WTC11 (cell line): ENCODE measurements around the gene ASL. TPM values are rescaled to one million over a fixed set of nuclear protein-coding genes. Genes with fewer than 3 reads are reported as not detected.
A peak's percentile ranks its signal among the peaks of the same experiment; 100 is the strongest.
"Not testable (repeated sequence)": the region's sequence is repeated elsewhere in the genome, so short reads cannot be mapped to it uniquely, and the experiment has no call there.

Source experiments
- ATAC-seq: fragments of 200-7000 bp; cut with Tn5 transposase; 2 replicates; pipeline ENCODE4 v1.10.0; 2021; ENCODE audit warnings: mild to moderate bottlenecking, moderate library complexity
- CTCF ChIA-PET: fragments of 300-600 bp; sonication (Branson Sonifier 250); formaldehyde crosslinking; loops from one replicate; lab custom pipeline; 2021; ENCODE audit warnings: antibody characterized with exemption; lab: Charles Lee
- POLR2A ChIA-PET: fragments of 350-600 bp; sonication (Branson Sonifier 250); formaldehyde crosslinking; loops from one replicate; lab custom pipeline; 2021; ENCODE audit warnings: antibody characterized with exemption; lab: Charles Lee
- DNase-seq: peaks from one replicate; pipeline ENCODE4 v3.0.0; 2021; ENCODE audit warnings: low spot score
- H3K27ac Mint-ChIP-seq: 2 replicates; pipeline ENCODE4 v1.8.0; 2021; ENCODE audit warnings: mixed read lengths
- H3K27me3 Mint-ChIP-seq: 2 replicates; pipeline ENCODE4 v1.8.0; 2021; ENCODE audit warnings: low read depth, mild to moderate bottlenecking, moderate library complexity, mixed read lengths
- H3K36me3 Mint-ChIP-seq: 2 replicates; pipeline ENCODE4 v1.8.0; 2021; ENCODE audit warnings: mixed read lengths
- H3K4me1 Mint-ChIP-seq: 2 replicates; pipeline ENCODE4 v1.8.0; 2022; ENCODE audit warnings: mixed read lengths
- H3K4me3 Mint-ChIP-seq: 2 replicates; pipeline ENCODE4 v1.8.0; 2021; ENCODE audit warnings: mild to moderate bottlenecking, moderate library complexity, mixed read lengths
- H3K9me3 Mint-ChIP-seq: 2 replicates; pipeline ENCODE4 v1.8.0; 2021; ENCODE audit warnings: mixed read lengths
- ATF1 ChIP-seq: sonication (generic); formaldehyde crosslinking; IDR thresholded peaks from 2 replicates; pipeline ENCODE4 v1.8.1; 2023; ENCODE audit warnings: mild to moderate bottlenecking, moderate library complexity, missing genetic modification reagents
- CBFB ChIP-seq: sonication (generic); formaldehyde crosslinking; IDR thresholded peaks from 2 replicates; pipeline ENCODE4 v1.8.1; 2022; ENCODE audit warnings: mild to moderate bottlenecking, low read depth, missing genetic modification reagents
- CREM ChIP-seq: sonication (generic); formaldehyde crosslinking; IDR thresholded peaks from 2 replicates; pipeline ENCODE4 v1.8.1; 2022; ENCODE audit warnings: mild to moderate bottlenecking, missing genetic modification reagents, moderate library complexity
- E2F1 ChIP-seq: sonication (generic); formaldehyde crosslinking; IDR thresholded peaks from 2 replicates; pipeline ENCODE4 v1.8.0; 2022; ENCODE audit warnings: mild to moderate bottlenecking, missing genetic modification reagents
- EMX1 ChIP-seq: fragments of 250-450 bp; sonication (Bioruptor Pico); IDR thresholded peaks from 2 replicates; pipeline ENCODE4 v1.8.0; 2021; ENCODE audit warnings: mild to moderate bottlenecking
- GABPB1 ChIP-seq: sonication (generic); formaldehyde crosslinking; IDR thresholded peaks from 2 replicates; pipeline ENCODE4 v1.8.1; 2023; ENCODE audit warnings: mild to moderate bottlenecking, missing genetic modification reagents
- NFATC4 ChIP-seq: fragments of 250-450 bp; sonication (Bioruptor Pico); IDR thresholded peaks from 2 replicates; pipeline ENCODE4 v1.9.0; 2021; ENCODE audit warnings: mild to moderate bottlenecking
- NR3C1 ChIP-seq: sonication (generic); formaldehyde crosslinking; conservative IDR thresholded peaks from 2 replicates; pipeline ENCODE4 v1.8.1; 2023; ENCODE audit warnings: low read depth, mild to moderate bottlenecking, missing genetic modification reagents
- PRDM15 ChIP-seq: sonication (generic); formaldehyde crosslinking; IDR thresholded peaks from 2 replicates; pipeline ENCODE4 v1.8.0; 2022; ENCODE audit warnings: missing genetic modification reagents
- SMAD4 ChIP-seq: sonication (generic); formaldehyde crosslinking; IDR thresholded peaks from 2 replicates; pipeline ENCODE4 v1.8.0; 2022; ENCODE audit warnings: mild to moderate bottlenecking, missing genetic modification reagents
- SOX15 ChIP-seq: fragments of 250-450 bp; sonication (Bioruptor Pico); IDR thresholded peaks from 2 replicates; pipeline ENCODE4 v1.9.0; 2021; ENCODE audit warnings: mild to moderate bottlenecking
- ZBTB43 ChIP-seq: sonication (generic); formaldehyde crosslinking; IDR thresholded peaks from 2 replicates; pipeline ENCODE4 v1.8.1; 2023; ENCODE audit warnings: mild to moderate bottlenecking, missing genetic modification reagents
- ZNF219 ChIP-seq: sonication (generic); formaldehyde crosslinking; IDR thresholded peaks from 2 replicates; pipeline ENCODE4 v1.8.0; 2023; ENCODE audit warnings: missing genetic modification reagents, mild to moderate bottlenecking, borderline replicate concordance
- total RNA-seq: library from RNA; stranded (reverse); gene quantifications from 3 replicates; pipeline ENCODE4 v1.2.3, GENCODE V29; 2021
- TF ChIP-seq, protein P1 (sequence below): sonication (generic); formaldehyde crosslinking; IDR thresholded peaks from 2 replicates; pipeline ENCODE4 v1.8.1; 2023; ENCODE audit warnings: mild to moderate bottlenecking, missing genetic modification reagents, moderate library complexity
- TF ChIP-seq, protein P2 (sequence below): sonication (generic); formaldehyde crosslinking; IDR thresholded peaks from 2 replicates; pipeline ENCODE4 v1.8.1; 2023; ENCODE audit warnings: mild to moderate bottlenecking, moderate library complexity, missing genetic modification reagents
- TF ChIP-seq, protein P3 (sequence below): sonication (generic); formaldehyde crosslinking; conservative IDR thresholded peaks from 2 replicates; pipeline ENCODE4 v1.8.1; 2023; ENCODE audit warnings: mild to moderate bottlenecking, low read depth, missing genetic modification reagents, moderate library complexity
- TF ChIP-seq, protein P4 (sequence below): fragments of 250-450 bp; sonication (Bioruptor Pico); IDR thresholded peaks from 2 replicates; pipeline ENCODE4 v1.9.0; 2021; ENCODE audit warnings: mild to moderate bottlenecking

ASL gene
- total RNA-seq, 1 experiment from 2014 or later: 31.9 TPM

GRCh38 chr7:66033471-66034385 is 41.9 kb upstream of the ASL start:
- TF ChIP-seq ZBTB43 (CRISPR knock-in tag) (no peak), ATF1 (no peak), EMX1 (CRISPR knock-in tag) (no peak), GABPB1 (CRISPR knock-in tag) (0 out of 2 replicates have a peak, but pooled peaks have one; percentile 33), CBFB (no peak)
- TF ChIP-seq, protein P1, sequence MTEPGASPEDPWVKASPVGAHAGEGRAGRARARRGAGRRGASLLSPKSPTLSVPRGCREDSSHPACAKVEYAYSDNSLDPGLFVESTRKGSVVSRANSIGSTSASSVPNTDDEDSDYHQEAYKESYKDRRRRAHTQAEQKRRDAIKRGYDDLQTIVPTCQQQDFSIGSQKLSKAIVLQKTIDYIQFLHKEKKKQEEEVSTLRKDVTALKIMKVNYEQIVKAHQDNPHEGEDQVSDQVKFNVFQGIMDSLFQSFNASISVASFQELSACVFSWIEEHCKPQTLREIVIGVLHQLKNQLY (CRISPR knock-in tag): no peak
- TF ChIP-seq, protein P2, sequence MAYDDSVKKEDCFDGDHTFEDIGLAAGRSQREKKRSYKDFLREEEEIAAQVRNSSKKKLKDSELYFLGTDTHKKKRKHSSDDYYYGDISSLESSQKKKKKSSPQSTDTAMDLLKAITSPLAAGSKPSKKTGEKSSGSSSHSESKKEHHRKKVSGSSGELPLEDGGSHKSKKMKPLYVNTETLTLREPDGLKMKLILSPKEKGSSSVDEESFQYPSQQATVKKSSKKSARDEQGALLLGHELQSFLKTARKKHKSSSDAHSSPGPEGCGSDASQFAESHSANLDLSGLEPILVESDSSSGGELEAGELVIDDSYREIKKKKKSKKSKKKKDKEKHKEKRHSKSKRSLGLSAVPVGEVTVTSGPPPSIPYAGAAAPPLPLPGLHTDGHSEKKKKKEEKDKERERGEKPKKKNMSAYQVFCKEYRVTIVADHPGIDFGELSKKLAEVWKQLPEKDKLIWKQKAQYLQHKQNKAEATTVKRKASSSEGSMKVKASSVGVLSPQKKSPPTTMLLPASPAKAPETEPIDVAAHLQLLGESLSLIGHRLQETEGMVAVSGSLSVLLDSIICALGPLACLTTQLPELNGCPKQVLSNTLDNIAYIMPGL (CRISPR knock-in tag): no peak
- TF ChIP-seq, protein P3, sequence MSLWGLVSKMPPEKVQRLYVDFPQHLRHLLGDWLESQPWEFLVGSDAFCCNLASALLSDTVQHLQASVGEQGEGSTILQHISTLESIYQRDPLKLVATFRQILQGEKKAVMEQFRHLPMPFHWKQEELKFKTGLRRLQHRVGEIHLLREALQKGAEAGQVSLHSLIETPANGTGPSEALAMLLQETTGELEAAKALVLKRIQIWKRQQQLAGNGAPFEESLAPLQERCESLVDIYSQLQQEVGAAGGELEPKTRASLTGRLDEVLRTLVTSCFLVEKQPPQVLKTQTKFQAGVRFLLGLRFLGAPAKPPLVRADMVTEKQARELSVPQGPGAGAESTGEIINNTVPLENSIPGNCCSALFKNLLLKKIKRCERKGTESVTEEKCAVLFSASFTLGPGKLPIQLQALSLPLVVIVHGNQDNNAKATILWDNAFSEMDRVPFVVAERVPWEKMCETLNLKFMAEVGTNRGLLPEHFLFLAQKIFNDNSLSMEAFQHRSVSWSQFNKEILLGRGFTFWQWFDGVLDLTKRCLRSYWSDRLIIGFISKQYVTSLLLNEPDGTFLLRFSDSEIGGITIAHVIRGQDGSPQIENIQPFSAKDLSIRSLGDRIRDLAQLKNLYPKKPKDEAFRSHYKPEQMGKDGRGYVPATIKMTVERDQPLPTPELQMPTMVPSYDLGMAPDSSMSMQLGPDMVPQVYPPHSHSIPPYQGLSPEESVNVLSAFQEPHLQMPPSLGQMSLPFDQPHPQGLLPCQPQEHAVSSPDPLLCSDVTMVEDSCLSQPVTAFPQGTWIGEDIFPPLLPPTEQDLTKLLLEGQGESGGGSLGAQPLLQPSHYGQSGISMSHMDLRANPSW (CRISPR knock-in tag): no peak
- no peak for DNase-seq
- Mint-ChIP-seq H3K36me3 (no peaks in the 10 kb centered on the region), H3K9me3 (no peaks in the 10 kb centered on the region), H3K4me3 (no peak overlapping the region), H3K4me1 (no peaks in the 10 kb centered on the region), H3K27ac (no peak overlapping the region), H3K27me3 (no peaks in the 10 kb centered on the region)
- no peak for ATAC-seq
- ChIA-PET CTCF (no interaction called here), POLR2A (no interaction called here)

DNA sequence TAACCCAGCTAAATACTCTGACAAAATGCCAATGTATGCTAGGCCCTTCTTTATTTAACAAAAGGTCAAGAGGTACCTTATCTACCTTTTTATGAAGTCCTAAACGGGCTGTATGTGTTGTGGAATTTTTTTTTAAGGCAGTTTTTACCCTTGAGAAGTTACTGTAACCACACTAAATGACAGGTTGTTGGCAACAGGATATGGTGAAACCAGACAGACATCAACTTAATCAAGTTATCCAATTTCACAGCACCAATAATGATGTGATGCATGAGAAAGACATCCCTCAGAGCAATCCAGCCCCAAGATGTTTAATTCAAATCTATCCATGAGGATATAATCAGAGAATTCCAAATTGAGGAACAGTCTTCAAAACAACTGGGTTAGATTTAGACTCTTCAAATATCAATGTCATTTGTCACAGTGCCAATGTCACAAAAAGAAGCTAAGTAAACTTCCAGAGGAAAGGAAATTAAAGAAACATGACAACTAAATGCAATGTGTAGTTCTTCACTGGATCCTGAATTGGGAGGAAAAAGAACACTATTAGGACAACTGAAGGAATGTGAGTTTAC is 41.1 kb upstream of the ASL start:
- not testable (repeated sequence) for H3K4me3 Mint-ChIP-seq, H3K36me3 Mint-ChIP-seq, DNase-seq, H3K9me3 Mint-ChIP-seq, H3K27ac Mint-ChIP-seq, H3K4me1 Mint-ChIP-seq, H3K27me3 Mint-ChIP-seq, ATAC-seq
- CTCF ChIA-PET: interaction anchor here (0.7 kb wide), 1 partner anchor 176 kb away, joined by 3 read pairs; no protein-coding TSS in a partner anchor
- POLR2A ChIA-PET: interaction anchor here (0.7 kb wide), 2 partner anchors 82 to 242 kb away, joined by 4 to 9 read pairs; no protein-coding TSS in a partner anchor

DNA sequence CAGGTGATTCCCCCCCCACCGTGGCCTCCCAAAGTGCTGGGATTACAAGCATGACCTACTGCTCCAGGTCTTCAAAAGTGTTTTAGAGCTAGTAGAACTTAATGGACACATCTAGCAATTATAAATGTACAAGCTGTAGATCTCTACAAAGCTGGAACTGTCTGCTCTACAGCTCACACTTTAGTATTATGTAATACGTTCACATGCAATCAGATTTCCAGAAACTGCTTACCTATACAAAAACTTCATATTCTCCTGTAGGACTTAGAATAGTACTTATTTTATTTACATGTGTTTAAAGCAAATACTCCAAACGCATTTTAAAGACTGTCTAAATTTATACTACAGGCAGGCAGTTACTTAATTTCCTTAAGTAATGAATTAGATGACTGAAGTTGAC is 39.2 kb upstream of the ASL start:
- no peak overlapping the region for H3K27ac Mint-ChIP-seq
- H3K4me1 Mint-ChIP-seq: no peaks in the 10 kb centered on the region
- ChIA-PET POLR2A (no interaction called here), CTCF (no interaction called here)
- TF ChIP-seq ZNF219 (CRISPR knock-in tag) (no peak), SOX15 (no peak), PRDM15 (CRISPR knock-in tag) (no peak), E2F1 (CRISPR knock-in tag) (no peak), CREM (CRISPR knock-in tag) (no peak), SMAD4 (CRISPR knock-in tag) (no peak), NR3C1 (CRISPR knock-in tag) (no peak), NFATC4 (CRISPR knock-in tag) (no peak)
- TF ChIP-seq, protein P4, sequence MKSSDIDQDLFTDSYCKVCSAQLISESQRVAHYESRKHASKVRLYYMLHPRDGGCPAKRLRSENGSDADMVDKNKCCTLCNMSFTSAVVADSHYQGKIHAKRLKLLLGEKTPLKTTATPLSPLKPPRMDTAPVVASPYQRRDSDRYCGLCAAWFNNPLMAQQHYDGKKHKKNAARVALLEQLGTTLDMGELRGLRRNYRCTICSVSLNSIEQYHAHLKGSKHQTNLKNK (CRISPR knock-in tag): no peak
- H3K27me3 Mint-ChIP-seq: no peaks in the 10 kb centered on the region; the same call in 1 of the 2 replicates
- H3K36me3 Mint-ChIP-seq: no peaks in the 10 kb centered on the region
- ATAC-seq (no peak), DNase-seq (no peak)
- no peaks in the 10 kb centered on the region for H3K9me3 Mint-ChIP-seq
- no peak overlapping the region for H3K4me3 Mint-ChIP-seq
